ENCODE results near the gene PLVAP.

PLVAP gene

DNA sequence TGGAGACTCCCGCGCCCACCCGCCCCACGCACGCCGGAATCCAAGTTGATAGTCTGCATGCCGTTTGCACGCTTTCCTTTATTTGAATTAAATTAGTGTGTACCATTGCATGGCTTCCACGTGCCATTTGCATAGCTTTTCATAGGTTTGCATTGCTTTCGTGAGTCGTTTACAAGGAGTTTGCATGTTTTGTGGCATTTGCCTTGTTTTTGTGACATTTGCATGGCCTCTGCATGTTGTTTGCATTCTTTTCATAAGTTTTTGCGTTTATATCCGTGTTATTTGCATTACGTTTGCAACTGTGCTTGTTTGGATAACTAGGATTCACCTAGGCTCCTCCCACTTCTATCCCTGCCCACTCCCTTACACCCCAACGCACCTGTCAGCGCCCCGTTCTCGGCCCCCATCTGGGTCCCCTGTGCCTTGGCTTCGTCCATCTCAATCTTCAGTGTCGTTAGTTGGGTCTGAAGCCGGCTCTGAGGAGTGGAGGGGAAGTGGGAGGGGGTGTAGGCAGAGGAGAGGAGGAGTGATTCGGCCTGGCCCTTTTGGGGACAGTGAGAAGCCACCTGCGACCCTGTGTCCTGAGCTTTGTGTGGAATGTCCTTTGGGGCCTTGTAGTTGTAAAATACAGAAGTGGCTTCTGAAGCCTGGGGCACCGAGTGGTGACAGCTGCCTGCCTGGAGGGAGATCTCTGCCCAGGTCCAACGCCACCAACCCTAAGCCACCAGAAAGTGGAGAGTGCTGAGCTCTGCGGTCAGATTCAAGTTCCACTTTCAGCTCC lies 14.4 kb upstream of the PLVAP start:
- TF ChIP-seq, protein P1, sequence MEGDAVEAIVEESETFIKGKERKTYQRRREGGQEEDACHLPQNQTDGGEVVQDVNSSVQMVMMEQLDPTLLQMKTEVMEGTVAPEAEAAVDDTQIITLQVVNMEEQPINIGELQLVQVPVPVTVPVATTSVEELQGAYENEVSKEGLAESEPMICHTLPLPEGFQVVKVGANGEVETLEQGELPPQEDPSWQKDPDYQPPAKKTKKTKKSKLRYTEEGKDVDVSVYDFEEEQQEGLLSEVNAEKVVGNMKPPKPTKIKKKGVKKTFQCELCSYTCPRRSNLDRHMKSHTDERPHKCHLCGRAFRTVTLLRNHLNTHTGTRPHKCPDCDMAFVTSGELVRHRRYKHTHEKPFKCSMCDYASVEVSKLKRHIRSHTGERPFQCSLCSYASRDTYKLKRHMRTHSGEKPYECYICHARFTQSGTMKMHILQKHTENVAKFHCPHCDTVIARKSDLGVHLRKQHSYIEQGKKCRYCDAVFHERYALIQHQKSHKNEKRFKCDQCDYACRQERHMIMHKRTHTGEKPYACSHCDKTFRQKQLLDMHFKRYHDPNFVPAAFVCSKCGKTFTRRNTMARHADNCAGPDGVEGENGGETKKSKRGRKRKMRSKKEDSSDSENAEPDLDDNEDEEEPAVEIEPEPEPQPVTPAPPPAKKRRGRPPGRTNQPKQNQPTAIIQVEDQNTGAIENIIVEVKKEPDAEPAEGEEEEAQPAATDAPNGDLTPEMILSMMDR (IDR thresholded peaks at IDR 0.05; ENCODE audit: borderline replicate concordance, control extremely low read depth, extremely low read depth, insufficient read depth, missing control alignments), result no peak
- in situ Hi-C loops (cut with MboI; ENCODE audit: low sequenced_read_pairs, unreplicated experiment), result no loop called here
- DNase-seq (ENCODE audit: low spot score), result peak; percentile 34

DNA sequence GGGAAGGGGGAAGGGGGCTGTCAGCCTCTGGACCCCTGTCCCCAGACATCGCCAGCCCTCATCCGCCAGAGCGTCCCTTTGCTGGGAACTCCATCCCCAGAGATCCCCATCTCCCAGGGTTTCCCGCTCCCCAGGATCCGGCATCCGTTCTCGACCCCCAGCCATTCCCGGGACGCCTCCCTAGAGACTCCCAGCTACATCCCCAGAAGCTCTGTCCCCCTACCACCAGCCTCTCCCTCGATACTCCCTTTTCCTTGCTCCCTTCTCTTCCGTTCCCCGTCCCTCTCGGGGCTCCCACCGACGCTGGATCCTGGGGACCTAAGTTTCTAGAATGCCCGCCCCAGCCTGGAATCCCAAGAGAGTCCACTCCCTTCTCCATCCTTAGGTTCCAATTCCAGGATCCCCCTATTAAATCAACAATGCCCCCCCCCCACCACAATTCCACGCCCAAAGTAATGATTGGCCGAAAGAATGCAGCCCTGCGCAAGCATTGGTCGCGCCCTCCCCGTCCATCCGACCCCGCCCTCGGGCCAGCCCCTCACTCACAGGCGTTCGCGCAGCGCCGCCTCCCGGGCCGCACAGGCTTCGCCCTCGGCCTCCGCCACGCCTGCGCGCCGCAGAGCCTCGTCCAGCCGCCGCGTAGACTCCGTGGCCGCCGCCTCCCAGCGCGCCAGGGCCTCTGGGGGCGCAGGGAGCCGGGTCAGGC lies 13.7 kb upstream of the PLVAP start:
- in situ Hi-C loops (cut with MboI; ENCODE audit: low sequenced_read_pairs, unreplicated experiment), result no loop called here
- DNase-seq (ENCODE audit: low spot score), result peak; percentile 98
- TF ChIP-seq, protein P1 (IDR thresholded peaks at IDR 0.05; ENCODE audit: borderline replicate concordance, control extremely low read depth, extremely low read depth, insufficient read depth, missing control alignments), result peak; percentile 92

DNA sequence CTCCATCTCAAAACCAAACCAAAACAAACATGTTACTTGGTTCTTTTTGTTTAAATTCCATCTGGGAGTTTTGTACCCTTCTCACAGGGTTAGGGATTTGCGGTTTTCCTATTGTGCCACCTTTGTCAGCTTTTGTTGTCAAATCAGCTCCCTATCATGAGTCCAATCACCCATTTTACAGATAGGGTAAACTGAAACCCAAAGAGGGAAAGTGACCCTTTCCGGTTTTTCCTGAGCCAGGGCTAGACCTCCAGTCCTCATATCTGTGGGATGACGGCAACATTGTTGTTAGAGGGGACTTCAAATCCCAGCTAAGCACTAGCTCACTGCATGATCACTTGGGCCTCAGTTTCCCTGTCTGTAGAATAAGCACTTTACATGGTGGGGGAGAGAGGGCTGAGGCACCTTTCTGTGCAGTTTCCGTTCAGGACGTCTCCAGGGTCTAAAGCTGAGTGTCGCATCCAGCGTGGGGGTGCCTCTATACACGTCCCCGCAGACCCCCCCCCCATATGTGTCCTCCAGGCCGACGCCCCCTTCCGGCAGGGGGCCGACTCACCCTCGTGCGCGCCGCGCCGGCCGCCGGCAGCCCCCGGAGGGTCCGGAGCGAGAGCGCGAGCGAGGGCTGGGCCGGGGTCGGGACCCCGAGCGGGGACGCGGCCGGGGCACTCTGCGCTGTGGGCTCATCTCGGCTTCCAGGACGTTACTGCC lies 13.0 kb upstream of the PLVAP start:
- peak; percentile 35 for DNase-seq (ENCODE audit: low spot score)
- TF ChIP-seq, protein P1 (IDR thresholded peaks at IDR 0.05; ENCODE audit: borderline replicate concordance, control extremely low read depth, extremely low read depth, insufficient read depth, missing control alignments), result peak; percentile 10
- in situ Hi-C loops (cut with MboI; ENCODE audit: low sequenced_read_pairs, unreplicated experiment), result loop anchor here (5.0 to 10.0 kb wide), 2 partner anchors 43 to 95 kb away; no protein-coding TSS in a partner anchor

DNA sequence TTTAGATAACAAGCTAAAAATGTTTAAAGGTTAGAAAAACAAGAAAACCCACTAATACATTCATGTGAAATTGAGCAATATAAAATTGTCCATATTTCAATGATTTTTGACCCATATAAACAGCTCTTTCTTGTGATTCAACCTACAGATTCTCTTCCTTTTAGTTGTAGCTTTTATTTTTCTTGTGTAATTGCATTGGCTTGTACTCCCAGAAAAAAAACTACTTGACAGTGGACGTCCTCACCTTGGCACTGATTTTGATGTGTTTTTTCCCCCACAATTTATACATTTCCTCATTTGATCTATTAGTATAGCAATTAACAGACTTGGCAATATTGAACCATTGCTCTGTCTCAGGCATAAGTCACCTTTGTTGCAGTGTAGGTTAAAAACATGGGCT lies 12.1 kb upstream of the PLVAP start:
- in situ Hi-C loops (cut with MboI; ENCODE audit: low sequenced_read_pairs, unreplicated experiment), result loop anchor here (5.0 to 10.0 kb wide), 2 partner anchors 42 to 94 kb away; no protein-coding TSS in a partner anchor
- TF ChIP-seq, protein P1 (IDR thresholded peaks at IDR 0.05; ENCODE audit: borderline replicate concordance, control extremely low read depth, extremely low read depth, insufficient read depth, missing control alignments), result no peak
- no peak for DNase-seq (ENCODE audit: low spot score)

DNA sequence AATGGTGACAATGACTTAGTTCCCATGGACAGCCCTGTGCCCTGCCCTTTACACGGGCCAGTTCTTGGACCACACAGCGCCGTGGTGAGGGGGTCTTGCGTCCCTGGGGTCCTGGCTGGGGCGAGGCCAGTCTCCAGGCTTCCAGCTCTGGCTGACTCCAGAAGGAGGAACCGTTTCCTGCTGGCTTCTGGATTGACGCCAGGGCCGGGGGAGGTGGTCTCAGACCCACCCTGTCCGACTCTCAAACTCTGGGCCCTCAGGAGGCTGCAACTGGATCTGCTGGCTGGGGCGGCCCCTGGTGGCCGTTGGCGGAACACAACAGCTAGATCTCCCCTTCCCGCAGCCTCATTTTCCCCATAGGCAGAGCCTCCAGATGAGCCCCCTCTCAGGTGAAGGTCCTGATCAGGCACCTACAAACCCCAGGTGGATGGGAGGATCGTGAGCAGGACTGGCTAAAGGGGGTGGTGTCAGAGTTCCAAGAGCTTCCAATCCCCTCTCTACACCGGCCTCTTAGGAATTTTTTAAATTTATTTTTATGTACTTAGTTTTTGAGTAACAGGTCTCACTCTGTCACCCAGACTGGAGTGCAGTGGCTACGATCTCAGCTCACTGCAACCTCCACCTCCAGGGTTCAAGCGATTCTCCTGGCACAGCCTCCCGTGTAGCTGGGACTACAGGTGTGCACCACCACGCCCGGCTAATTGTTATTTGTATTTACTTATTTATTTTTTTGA lies 8.9 kb upstream of the PLVAP start:
- in situ Hi-C loops (cut with MboI; ENCODE audit: low sequenced_read_pairs, unreplicated experiment), result loop anchor here (5.0 to 10.0 kb wide), 2 partner anchors 39 to 91 kb away; no protein-coding TSS in a partner anchor
- TF ChIP-seq, protein P1 (IDR thresholded peaks at IDR 0.05; ENCODE audit: borderline replicate concordance, control extremely low read depth, extremely low read depth, insufficient read depth, missing control alignments), result peak; percentile 90

More for the DNA sequence above, 8.9 kb upstream of the PLVAP start:
- peak; percentile 83 for DNase-seq (ENCODE audit: low spot score)

All from GM13976 (cell line).